NCI-H510A (cell line): ENCODE measurements around the gene GOLPH3L.
"Not testable (repeated sequence)": the region's sequence is repeated elsewhere in the genome, so short reads cannot be mapped to it uniquely, and the experiment has no call there.

ENCODE experiments used
- DNase-seq: peaks from one replicate; lab custom pipeline; 2025; lab: John Stamatoyannopoulos, UW

GOLPH3L gene

DNA sequence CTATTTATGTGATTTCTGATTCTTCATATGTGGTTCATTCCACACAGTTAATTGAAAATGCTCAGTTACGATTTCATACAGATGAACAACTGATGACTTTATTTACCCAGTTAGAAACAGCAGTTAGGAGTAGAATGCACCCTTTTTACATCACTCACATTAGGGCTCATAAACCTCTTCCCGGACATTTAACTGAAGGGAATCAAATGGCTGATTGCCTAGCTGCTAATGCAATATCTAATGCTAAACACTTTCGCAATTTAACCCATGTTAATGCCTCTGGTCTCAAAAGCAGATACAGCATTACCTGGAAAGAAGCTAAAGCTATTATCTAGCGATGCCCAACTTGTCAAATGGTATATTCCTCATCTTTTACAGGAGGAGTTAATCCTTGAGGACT is 39.9 kb downstream of the GOLPH3L start:
- DNase-seq = not testable (repeated sequence)

- DNase-seq = not testable (repeated sequence)
Measured at GRCh38 chr1:150654635-150655034, 42.3 kb downstream of the GOLPH3L start.

DNA sequence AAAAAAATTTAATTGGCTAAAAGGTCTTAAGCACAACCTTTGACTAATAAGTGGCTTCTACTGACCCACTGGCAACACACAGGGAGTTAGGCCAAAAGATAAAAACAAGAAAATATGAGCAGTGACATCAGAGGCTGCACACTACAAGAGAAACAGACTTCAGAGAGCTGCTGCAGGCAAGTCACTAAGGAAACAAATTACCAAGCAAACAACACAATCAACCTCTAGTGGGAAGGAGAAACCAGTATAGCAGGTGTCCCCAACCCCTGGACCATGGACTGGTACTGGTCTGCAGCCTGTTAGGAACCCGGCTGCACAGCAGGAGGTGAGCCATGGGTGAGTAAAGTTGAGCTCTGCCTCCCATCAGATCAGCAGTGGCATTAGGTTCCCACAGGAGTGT is 46.8 kb downstream of the GOLPH3L start:
- peak; percentile 87 for DNase-seq

- no peak for DNase-seq
Measured at GRCh38 chr1:150649441-150650075, 47.4 kb downstream of the GOLPH3L start.

DNA sequence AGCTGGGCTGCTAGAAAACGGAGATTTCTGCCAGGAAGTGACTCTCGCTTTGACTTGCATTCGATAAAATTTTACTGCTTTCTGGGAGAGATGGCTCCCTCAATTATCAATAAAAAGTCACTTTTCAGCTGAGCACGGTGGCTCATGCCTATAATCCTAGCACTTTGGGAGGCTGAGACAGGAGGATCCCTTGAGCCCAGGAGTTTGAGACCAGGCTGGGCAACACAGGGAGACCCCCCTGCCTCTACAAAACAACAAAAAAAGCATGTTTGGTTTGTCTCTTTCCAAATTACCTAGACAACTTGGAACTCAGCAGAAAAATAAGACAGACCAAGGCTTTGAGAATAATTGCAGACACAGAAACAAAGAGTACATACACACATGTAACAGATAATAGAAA is 54.7 kb downstream of the GOLPH3L start:
- DNase-seq = no peak

DNA sequence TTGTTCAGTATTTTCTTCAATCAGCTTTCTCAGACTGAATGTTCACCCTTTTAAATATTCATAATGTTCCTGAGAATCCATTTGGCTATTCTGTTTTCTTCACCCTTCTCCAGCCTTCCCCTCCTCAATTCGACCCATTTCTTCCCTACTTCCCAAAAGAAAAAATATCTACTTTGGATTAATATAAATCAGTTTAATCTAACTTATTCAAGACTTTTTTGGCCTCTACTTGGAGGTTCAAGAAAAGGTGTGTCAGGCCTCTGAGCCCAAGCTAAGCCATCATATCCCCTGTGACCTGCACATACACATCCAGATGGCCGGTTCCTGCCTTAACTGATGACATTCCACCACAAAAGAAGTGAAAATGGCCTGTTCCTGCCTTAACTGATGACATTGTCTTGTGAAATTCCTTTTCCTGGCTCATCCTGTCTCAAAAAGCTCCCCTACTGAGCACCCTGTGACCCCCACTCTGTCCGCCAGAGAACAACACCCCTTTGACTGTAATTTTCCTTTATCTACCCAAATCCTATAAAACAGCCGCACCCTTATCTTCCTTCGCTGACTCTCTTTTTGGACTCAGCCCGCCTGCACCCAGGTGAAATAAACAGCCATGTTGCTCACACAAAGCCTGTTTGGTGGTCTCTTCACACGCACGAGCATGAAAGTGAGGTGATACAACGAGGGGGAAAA is 55.7 kb downstream of the GOLPH3L start:
- not testable (repeated sequence) for DNase-seq

DNA sequence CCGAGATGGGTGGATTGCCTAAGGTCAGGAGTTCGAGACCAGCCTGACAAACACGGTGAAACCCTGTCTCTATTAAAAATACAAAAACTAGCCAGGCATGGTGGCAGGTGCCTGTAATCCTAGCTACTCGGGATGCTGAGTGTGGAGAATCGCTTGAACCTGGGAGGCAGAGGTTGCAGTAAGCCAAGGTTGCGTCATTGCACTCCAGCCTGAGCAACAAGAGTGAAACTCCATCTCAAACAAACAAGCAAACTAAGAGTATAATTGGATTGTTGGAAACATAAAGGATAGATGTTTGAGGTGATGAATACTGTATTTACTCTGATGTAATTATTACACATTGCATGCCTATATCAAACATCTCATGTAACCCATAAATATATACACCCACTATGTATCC is 58.5 kb downstream of the GOLPH3L start:
- not testable (repeated sequence) for DNase-seq

GRCh38 chr1:150634839-150635622 is 61.9 kb downstream of the GOLPH3L start:
- DNase-seq = not testable (repeated sequence)

DNA sequence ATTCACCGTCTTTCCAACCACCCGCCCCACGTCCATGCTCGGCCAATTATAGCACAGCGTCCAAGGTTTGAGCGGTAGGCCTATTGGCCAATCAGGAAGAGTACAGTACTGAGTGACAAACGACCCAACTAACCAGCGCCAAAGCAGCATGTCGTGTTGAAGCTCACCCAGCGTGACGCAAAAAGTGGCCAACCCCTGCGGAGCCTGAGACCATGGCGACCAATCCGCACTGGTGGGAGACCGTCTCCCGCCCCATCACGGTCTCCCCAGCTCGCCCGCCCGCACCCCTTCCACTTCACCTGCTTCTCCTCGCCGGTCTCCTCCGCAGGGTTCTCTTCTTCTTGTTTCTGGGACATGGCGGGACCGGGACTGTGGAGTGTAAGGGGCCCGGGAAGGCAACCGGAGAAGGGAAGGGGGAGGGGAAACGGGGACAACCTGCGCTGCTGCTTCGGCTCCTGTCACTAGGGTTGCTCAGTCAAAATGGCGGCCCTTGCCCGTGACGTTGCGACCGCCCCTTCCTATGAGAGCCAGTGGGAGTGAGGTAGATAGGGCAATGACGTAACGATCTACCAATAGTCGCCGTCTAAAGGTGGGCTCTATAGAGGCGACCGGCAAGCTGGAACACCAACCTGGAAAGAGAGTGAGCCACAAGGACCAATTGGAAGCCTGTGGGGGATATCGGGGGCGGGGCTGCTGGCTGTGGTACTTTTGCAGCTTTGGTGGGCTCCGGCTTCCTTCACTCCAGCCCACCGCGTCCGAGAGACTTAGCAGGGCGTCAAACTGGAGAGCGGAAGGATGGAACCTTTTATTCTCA is 67.6 kb downstream of the GOLPH3L start, which contains the start of gene ENSA:
ENSA (minus strand) TSS at position 498 of the 814 bp plus-strand sequence; CDS start at position 356, 142 bp downstream.
- DNase-seq = peak; percentile 97

DNA sequence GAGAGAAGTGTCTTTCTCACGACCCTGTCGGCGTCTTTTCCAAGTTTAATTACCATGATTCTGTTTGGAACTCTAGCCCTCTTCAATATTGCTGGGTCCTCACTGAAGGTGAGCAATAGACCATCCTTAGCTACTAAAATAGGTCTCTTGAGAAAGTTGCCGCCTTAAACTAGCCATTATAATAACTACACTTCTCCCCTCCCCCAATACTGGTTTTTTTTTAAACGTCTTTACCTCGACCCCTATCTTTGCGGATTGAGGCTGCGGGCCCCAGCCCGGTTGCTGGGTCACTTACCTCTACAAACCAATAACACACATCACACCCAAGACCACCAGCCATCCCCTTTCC is 68.2 kb downstream of the GOLPH3L start:
- DNase-seq = no peak

DNA sequence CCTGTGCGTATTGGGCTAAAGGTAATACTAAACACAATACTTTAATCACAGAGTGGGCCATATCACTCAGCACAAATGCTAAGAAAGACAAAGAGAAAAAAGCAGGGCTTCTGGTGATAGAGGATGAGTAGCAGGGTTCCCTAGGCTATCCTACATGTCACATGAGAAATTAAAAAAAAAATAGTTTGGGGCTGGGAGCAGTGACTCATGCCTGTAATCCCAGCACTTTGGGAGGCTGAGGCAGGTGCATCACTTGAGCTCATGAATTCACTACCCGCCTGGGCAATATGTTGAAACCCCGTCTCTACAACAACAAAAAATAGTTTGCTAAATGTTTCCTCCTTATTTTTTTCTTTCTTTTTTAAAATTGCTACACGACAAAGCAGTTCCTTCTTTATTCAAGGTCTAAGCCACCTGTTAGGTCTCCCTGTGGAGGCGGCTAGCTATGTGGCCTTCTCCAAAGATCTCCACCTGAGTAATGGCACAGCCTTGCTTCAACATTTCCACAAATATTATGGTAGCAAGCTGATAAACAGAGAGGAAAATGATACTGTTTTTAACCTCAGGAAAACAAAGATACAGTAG is 69.0 kb downstream of the GOLPH3L start:
- DNase-seq = no peak

DNA sequence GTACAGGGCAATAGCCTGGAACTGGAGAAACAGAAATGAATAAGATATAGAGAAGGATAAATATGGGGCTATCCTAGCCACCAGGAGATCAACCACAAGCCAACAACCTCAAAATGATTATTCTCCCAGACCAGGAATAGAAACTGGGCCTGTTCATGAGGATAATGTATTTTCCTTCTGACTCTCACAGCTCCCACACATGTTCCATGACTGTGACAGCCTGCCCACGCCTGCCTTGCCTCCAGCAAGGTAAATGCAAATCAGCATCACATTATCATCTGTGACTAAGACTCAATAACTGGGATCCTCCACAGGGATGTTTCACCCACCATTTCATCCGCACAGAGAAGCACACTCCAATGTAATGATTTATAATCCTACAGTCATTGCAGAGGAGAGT is 70.8 kb downstream of the GOLPH3L start:
- DNase-seq = no peak

DNA sequence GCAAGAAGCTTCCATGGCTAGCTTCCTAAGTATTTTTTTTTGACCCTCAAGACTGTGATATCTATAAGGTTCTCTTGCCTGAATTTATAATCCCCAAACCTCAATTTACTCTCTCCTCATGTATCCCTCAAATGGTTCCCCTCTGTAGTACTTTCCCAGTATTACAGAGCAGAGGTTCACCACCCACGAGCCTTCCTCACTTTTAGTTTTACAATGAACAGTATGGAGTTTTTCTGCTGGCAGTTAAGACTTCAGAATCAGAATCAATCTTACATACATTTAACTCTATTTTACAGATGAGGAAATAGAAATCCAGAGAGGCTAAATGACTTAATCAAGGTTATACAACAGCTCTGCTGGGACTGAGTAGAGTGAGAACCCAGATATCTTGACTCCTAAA is 72.4 kb downstream of the GOLPH3L start:
- not testable (repeated sequence) for DNase-seq

DNA sequence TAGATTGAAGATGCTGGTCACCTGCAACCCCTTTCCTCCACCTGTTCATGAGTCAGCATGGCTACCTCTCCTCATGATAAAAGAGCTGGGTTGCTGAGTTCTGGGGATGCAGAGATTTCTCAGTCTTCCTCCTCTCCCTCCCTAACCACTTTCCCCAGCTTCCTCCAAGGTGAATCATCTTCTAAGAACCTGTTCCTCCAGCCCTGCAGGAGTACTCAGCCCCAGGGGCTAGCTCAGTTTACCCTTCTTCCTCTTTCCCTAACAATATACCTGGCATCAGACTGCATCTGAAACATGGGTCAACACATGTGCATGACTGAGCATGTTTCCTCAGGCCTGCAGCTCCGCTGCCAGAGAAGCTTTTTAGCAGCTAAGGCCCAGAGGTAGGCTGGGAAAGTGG is 72.8 kb downstream of the GOLPH3L start:
- DNase-seq = not testable (repeated sequence)

DNA sequence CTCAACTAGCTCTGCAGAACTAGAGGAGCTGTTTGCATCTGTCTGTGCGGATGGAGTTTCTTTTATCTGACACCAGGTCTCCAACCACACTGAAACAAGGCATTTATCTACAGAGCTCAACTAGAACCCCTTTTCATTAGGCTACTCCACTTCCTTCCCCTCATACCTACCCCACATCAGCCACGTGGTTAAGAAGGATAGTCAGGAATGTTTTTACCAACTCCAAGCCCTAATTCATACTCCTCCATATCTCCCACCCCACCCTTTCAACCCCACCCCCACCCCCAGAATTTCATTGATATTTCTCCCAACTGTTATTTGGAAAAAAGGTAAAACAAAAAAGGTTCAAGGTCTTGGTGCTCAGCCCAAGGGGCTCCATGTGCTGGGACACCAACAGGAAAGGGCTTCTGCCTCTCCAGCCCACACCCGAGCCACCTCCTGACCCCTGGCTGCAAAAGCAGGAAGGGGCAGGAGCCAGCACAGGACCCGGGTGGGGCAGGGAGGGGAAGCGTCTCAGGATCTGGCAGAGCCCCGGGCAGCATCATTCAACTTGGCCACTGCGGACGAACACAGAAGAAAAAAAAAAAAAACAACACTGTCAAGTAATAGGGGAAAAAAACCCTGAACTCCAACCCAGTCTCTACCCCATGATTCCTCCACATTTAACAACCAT is 74.5 kb downstream of the GOLPH3L start:
- DNase-seq = no peak

DNA sequence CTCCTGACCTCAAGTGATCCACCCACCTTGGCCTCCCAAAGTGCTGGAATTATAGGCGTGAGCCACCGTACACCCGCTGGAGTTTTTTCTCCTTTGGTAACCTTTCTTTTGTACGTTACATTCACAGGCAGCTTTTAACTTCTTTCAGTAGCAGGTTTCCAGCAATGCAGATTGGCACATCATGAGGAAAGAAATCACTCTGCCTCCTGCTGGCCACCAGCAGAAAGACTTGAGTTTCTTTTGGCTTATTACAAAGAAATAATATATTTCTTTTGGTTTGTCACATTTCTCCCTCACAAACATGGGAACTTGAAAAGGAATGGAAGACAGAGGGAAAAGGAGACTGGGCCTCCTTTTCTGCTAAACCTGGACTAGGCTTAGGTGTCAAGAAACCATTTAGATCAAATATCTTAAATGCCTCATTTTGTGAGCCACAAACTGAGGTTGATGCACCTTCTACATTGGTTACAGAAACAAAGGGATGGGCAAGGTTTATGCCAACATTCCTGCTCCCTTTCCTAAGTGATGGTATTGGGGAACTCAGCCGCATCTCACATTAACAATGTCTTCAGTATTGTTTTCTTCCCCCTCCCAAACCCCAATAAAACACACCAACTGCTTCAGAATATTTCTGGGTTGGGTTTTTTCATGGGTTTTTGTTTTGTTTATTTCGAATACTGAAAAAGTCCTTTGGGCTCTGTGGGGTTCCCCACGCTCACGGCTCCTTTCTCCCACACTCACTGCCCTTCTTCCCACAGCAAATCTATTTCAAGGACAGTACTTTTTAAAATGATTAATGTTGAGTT is 75.3 kb downstream of the GOLPH3L start:
- no peak for DNase-seq

GRCh38 chr1:150620919-150621318 is 76.0 kb downstream of the GOLPH3L start:
- DNase-seq = no peak

GRCh38 chr1:150619576-150620509 is 77.1 kb downstream of the GOLPH3L start:
- no peak for DNase-seq
